Measurements from ENCODE around the gene RBM22.

DNA sequence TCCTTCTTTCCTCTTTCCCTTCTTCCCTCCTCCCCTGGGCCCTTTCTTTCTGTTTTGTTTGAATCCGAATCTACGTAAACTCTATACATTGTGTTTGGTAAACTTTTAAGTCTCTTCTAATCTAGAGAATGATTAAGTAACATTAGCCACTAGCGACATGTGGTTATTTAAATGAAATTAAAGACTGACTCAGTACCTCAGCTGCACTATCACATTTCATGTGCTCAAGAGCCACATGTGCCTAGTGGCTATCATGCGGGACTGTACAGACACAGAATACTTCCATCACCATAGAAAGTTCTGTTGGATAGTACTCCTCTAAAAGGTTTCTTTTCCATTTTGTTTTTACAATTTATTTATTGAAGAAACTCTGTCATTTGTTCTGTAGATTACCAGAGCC is 29.0 kb upstream of the RBM22 start:
- TF ChIP-seq SUZ12 (IDR thresholded peaks at IDR 0.05) (no peak), SP1 (IDR thresholded peaks at IDR 0.05) (no peak), ARNT (IDR thresholded peaks at IDR 0.05) (no peak), ELF4 (IDR thresholded peaks at IDR 0.05) (no peak), BHLHE40 (IDR thresholded peaks at IDR 0.05; ENCODE audit: borderline replicate concordance) (no peak), ZNF384 (IDR thresholded peaks at IDR 0.05) (no peak), FOXA1 (IDR thresholded peaks at IDR 0.05) (no peak), HDGF (IDR thresholded peaks at IDR 0.05; ENCODE audit: borderline replicate concordance) (no peak), CTBP1 (IDR thresholded peaks at IDR 0.05; ENCODE audit: borderline replicate concordance) (no peak), FOXM1 (IDR thresholded peaks at IDR 0.05; ENCODE audit: borderline replicate concordance) (no peak), FOXK2 (IDR thresholded peaks at IDR 0.05) (no peak), NFRKB (IDR thresholded peaks at IDR 0.05) (no peak), TARDBP (IDR thresholded peaks at IDR 0.05) (no peak)

Data from HEK293T (cell line).